GM23248 (cell line): ENCODE results near the gene CDH4. TPM values are rescaled to one million over a fixed set of nuclear protein-coding genes. Genes with fewer than 3 reads are reported as not detected.

Experiments used
- DNase-seq: peaks from one replicate; pipeline ENCODE4 v3.0.0-alpha.2; 2015
- H2AFZ ChIP-seq: fragments of 200-600 bp; sonication (generic); 2 replicates; pipeline ENCODE4 v1.6.1; 2016; ENCODE audit warnings: antibody characterized with exemption
- H3F3A ChIP-seq: fragments of 200-600 bp; sonication (generic); 2 replicates; pipeline ENCODE4 v1.6.1; 2016; ENCODE audit warnings: mild to moderate bottlenecking, antibody characterized with exemption, mixed run types; ENCODE audit not compliant: insufficient read depth
- H3K27ac ChIP-seq: fragments of 200-600 bp; sonication (generic); 2 replicates; pipeline ENCODE4 v1.5.1; 2016; ENCODE audit warnings: mild to moderate bottlenecking
- H3K27me3 ChIP-seq: fragments of 200-600 bp; sonication (generic); replicated peaks from 2 replicates; pipeline ENCODE4 v1.6.1; 2016; ENCODE audit warnings: mild to moderate bottlenecking; ENCODE audit not compliant: insufficient read depth
- H3K36me3 ChIP-seq: fragments of 200-600 bp; sonication (generic); 2 replicates; pipeline ENCODE4 v1.6.1; 2016; ENCODE audit warnings: low read depth, mild to moderate bottlenecking
- H3K4me1 ChIP-seq: fragments of 200-600 bp; sonication (generic); 2 replicates; pipeline ENCODE4 v1.6.1; 2016; ENCODE audit warnings: mild to moderate bottlenecking; ENCODE audit not compliant: insufficient read depth
- H3K4me2 ChIP-seq: fragments of 200-600 bp; sonication (generic); one replicate; pipeline ENCODE4 v1.6.1; 2016; ENCODE audit warnings: mild to moderate bottlenecking; ENCODE audit not compliant: unreplicated experiment
- H3K4me3 ChIP-seq: fragments of 200-600 bp; sonication (generic); 2 replicates; pipeline ENCODE4 v1.5.1; 2016; ENCODE audit warnings: mild to moderate bottlenecking
- H3K79me2 ChIP-seq: fragments of 200-600 bp; sonication (generic); 2 replicates; pipeline ENCODE4 v1.6.1; 2016; ENCODE audit warnings: mild to moderate bottlenecking; ENCODE audit not compliant: insufficient read depth
- H3K9ac ChIP-seq: fragments of 200-600 bp; sonication (generic); 2 replicates; pipeline ENCODE4 v1.6.1; 2016; ENCODE audit warnings: mild to moderate bottlenecking
- H3K9me2 ChIP-seq: fragments of 200-600 bp; sonication (generic); 2 replicates; pipeline ENCODE4 v1.6.1; 2016; ENCODE audit warnings: mixed run types, mild to moderate bottlenecking, moderate library complexity; ENCODE audit not compliant: insufficient read depth
- H3K9me3 ChIP-seq: fragments of 200-600 bp; sonication (generic); one replicate; pipeline ENCODE4 v1.6.1; 2017; ENCODE audit warnings: low read depth
- H4K20me1 ChIP-seq: fragments of 200-600 bp; sonication (generic); 2 replicates; pipeline ENCODE4 v1.6.0; 2016; ENCODE audit not compliant: insufficient read depth
- EZH2 ChIP-seq: fragments of 200-600 bp; sonication (generic); IDR thresholded peaks from 2 replicates; pipeline ENCODE4 v1.6.1; 2018; ENCODE audit warnings: antibody characterized with exemption, mild to moderate bottlenecking; ENCODE audit not compliant: insufficient read depth, poor library complexity, severe bottlenecking
- EZH2phosphoT487 ChIP-seq: fragments of 200-600 bp; sonication (generic); IDR thresholded peaks from 2 replicates; pipeline ENCODE4 v1.6.1; 2018; ENCODE audit warnings: antibody characterized with exemption, moderate library complexity, mild to moderate bottlenecking, low read depth; ENCODE audit not compliant: insufficient read depth
- WGBS, 2 experiments: methylation state at CpG; one replicate each; pipeline ENCODE4 v1.1.6; 2015 to 2017; ENCODE audit warnings: low lambda C conversion rate in 2 of 2, low coverage in 1 of 2; ENCODE audit errors: missing lambda C conversion rate in 2 of 2; 5-methylcytosine and 5-hydroxymethylcytosine counted together
- in situ Hi-C: fragments of 300-500 bp; cut with MboI; formaldehyde crosslinking; loops from 2 replicates; pipeline ENCODE4 v1.15.0; 2020
- polyA plus RNA-seq: library from polyadenylated mRNA; unstranded; fragments of >200 nt; fragmentation: Nextera tagmentation; extraction: Ambion mirVana; gene quantifications from 2 replicates; pipeline ENCODE4 v1.2.1, GENCODE V29; 2016
- total RNA-seq: library from RNA; depleted of rRNA; stranded (reverse); fragments of >200 nt; shearing (Covaris generic); gene quantifications from 2 replicates; pipeline ENCODE4 v1.2.3, GENCODE V29; 2014

CDH4 gene
- total and polyA plus RNA-seq, 2 experiments from 2014 or later: 1.1 to 3.9 TPM

DNA sequence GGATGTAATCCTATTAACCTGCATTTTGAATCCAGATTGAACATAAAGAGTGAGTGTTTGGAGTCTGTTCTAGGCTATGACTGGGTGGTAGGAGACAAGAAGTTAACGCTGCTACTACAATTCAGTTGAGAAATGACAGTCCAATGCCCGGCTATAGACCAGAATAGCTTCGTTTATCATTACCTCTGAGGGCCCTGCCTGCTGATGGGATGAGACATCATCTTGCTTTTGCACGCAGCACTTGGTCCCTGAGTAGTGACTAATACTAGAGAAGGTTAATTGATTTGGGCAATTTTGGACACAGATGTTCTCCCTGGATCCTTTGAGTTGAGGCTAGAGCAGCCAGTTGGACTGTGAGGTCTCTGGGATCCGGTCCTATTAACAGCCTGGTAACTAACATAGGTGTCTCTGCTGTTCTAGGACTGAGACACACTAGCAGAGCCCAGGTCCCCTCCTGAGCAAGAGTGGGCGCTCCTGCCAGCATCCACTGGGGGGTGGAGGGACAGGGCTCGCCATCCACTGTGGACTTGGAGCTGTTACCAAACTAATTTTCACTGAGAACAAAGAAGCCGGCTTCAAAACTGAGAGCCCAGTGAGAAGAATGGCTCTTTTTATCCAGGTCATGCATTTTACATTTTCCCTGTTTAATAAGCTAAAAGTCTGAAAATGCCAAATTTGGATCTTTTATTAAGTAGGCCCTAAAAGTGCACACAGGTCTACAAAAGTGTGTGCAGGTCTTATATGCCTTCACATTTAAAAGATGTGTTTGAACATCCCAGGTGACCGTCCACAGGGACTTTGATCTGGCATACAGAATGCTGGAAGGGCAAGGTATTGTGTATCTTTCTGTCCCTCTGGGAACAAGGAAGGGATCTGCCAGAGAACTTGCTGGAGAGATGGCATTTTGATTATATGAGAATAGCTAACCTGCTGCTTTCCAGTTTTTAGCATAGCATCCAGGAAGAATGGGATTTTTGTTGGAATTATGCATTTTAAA lies 212.5 kb downstream of the CDH4 start:
- TF ChIP-seq EZH2phosphoT487 (no peak), EZH2 (no peak)
- peak; percentile 11 for DNase-seq
- Histone ChIP-seq H3K4me1 (no peaks in the 10 kb centered on the region), H3K27ac (no peak overlapping the region), H3K9me3 (no peaks in the 10 kb centered on the region), H4K20me1 (no peaks in the 10 kb centered on the region), H3K9ac (no peak overlapping the region), H3F3A (no peaks in the 10 kb centered on the region), H3K79me2 (no peaks in the 10 kb centered on the region), H3K27me3 (no peaks in the 10 kb centered on the region), H3K36me3 (no peaks in the 10 kb centered on the region), H3K4me3 (no peak overlapping the region), H3K4me2 (no peak overlapping the region), H2AFZ (no peak overlapping the region), H3K9me2 (no peaks in the 10 kb centered on the region)
- in situ Hi-C loops: no loop called here
- 39% methylated on average over 9 of the region's 9 CpGs for WGBS, 2 experiments

DNA sequence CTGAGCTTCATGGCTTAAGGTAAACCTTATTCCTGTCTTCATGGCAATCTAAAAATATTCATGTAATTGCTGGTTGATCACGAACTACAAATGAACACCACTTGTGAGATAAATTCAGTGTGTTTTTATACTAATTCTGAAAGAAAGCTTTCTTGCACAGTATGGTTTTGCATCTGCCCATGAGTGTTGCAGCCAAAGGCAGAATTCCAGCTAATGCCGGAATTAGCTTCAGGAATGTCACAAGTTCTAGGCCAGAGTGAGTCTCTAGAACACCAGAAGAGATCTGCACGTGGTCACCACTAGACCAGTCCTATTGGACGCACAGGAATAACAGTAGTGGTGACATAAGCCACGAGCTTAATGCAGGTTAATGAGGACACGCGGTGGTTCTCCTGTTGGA lies 223.7 kb downstream of the CDH4 start:
- Histone ChIP-seq H3K27ac (no peak overlapping the region), H3K4me1 (no peaks in the 10 kb centered on the region), H4K20me1 (no peaks in the 10 kb centered on the region), H3K9me2 (no peaks in the 10 kb centered on the region), H3K79me2 (no peaks in the 10 kb centered on the region), H3F3A (no peaks in the 10 kb centered on the region), H3K4me2 (no peak overlapping the region), H3K36me3 (no peaks in the 10 kb centered on the region), H3K9me3 (no peaks in the 10 kb centered on the region), H2AFZ (no peak overlapping the region), H3K27me3 (no peaks in the 10 kb centered on the region), H3K9ac (no peak overlapping the region), H3K4me3 (no peak overlapping the region)
- no peak for DNase-seq
- in situ Hi-C loops: no loop called here
- no peak for TF ChIP-seq EZH2phosphoT487
- TF ChIP-seq EZH2: no peak
- WGBS, 2 experiments: 28 to 35% methylated on average over 7 of the region's 7 CpGs

DNA sequence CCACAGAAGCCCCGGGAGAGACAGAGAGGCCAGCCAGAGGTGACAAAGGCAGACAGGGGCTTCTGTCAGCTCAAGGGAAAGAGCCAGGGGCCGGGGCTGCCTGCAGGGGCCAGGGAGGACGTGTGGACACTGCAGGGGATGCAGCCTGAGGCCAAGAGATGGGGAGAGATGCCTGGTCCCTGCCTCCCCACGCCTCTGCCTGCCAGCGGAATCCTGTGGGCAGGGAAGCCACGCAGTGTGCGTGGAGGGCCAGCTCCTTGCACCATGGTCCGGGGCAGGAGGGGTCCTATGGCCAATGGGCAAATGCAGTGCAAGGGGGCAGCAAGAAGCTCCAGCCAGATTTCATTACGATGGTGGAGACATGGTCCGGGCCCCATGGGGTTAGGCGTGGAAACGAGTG lies 224.9 kb downstream of the CDH4 start:
- no peaks in the 10 kb centered on the region for H3K9me3 ChIP-seq
- no peak overlapping the region for H3K4me2 ChIP-seq
- WGBS, 2 experiments: 33 to 38% methylated on average over 11 to 12 of the region's 12 CpGs
- H3K9ac ChIP-seq: no peak overlapping the region
- no peak for DNase-seq
- no peaks in the 10 kb centered on the region for H3K36me3 ChIP-seq
- TF ChIP-seq EZH2 (no peak), EZH2phosphoT487 (no peak)
- H2AFZ ChIP-seq: no peak overlapping the region
- H3F3A ChIP-seq: no peaks in the 10 kb centered on the region
- in situ Hi-C loops: no loop called here
- H4K20me1 ChIP-seq: no peaks in the 10 kb centered on the region
- H3K4me1 ChIP-seq: no peaks in the 10 kb centered on the region
- H3K9me2 ChIP-seq: no peaks in the 10 kb centered on the region
- H3K79me2 ChIP-seq: no peaks in the 10 kb centered on the region
- no peaks in the 10 kb centered on the region for H3K27me3 ChIP-seq
- H3K4me3 ChIP-seq: no peak overlapping the region
- no peak overlapping the region for H3K27ac ChIP-seq

DNA sequence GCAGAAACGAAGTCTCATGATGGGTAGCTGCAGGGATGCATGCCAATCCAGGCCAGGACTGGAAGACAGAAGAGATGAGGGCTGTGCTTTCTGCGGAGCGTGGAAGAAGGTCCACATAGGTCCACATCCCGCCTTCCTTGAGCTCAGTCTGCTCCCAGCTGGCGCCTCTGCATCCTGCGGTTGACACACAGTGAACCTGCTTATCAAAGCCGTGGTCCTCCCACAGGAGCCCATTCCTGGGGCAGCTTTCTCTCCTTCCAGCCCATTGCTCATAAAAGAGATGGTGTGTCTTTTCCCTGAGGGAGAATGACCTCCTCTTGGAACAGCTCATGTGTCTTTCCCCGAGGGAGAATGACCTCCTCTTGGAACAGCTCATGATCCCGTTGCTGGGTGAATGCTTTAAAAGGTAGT lies 225.4 kb downstream of the CDH4 start:
- Histone ChIP-seq H3K4me1 (no peaks in the 10 kb centered on the region), H3K4me2 (no peak overlapping the region), H3K9me2 (no peaks in the 10 kb centered on the region), H3K27me3 (no peaks in the 10 kb centered on the region), H2AFZ (no peak overlapping the region), H4K20me1 (no peaks in the 10 kb centered on the region), H3K9me3 (no peaks in the 10 kb centered on the region), H3F3A (no peaks in the 10 kb centered on the region), H3K79me2 (no peaks in the 10 kb centered on the region), H3K27ac (no peak overlapping the region), H3K9ac (no peak overlapping the region), H3K36me3 (no peaks in the 10 kb centered on the region), H3K4me3 (0 out of 2 replicates have a peak overlapping the region, but pooled peaks have one; percentile 15)
- TF ChIP-seq EZH2phosphoT487: no peak
- TF ChIP-seq EZH2: no peak
- DNase-seq: peak; percentile 28
- in situ Hi-C loops: no loop called here
- 25 to 37% methylated on average over 9 of the region's 9 CpGs for WGBS, 2 experiments

DNA sequence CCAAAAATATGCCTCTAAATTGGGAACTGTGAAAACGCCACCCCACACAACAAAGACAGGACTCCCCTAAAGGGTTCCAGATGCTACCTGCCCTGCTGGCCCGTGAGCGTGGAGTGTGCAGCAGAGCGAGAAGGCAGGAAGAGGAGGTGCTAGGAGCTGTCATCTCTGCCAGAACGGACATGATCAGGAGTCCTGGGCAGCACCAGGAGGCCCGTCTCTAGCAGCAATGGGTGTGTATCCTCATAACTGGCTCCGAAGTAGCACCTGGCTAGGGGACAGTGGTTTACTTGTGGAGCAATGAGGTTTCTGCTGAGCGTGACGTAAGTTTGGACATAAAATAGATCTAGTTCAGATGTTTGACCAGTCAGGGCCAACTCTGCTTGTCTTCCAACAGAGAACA lies 226.0 kb downstream of the CDH4 start:
- H3K4me2 ChIP-seq: no peak overlapping the region
- no peaks in the 10 kb centered on the region for H3K36me3 ChIP-seq
- H3F3A ChIP-seq: no peaks in the 10 kb centered on the region
- peak; percentile 10 for DNase-seq
- H3K9ac ChIP-seq: no peak overlapping the region
- H4K20me1 ChIP-seq: no peaks in the 10 kb centered on the region
- H3K9me2 ChIP-seq: no peaks in the 10 kb centered on the region
- H3K9me3 ChIP-seq: no peaks in the 10 kb centered on the region
- TF ChIP-seq EZH2 (no peak), EZH2phosphoT487 (no peak)
- no peaks in the 10 kb centered on the region for H3K79me2 ChIP-seq
- 0 out of 2 replicates have a peak overlapping the region, but pooled peaks have one; percentile 15 for H3K4me3 ChIP-seq
- H2AFZ ChIP-seq: no peak overlapping the region
- H3K27ac ChIP-seq: no peak overlapping the region
- 6% methylated on average over 9 of the region's 9 CpGs for WGBS, 2 experiments
- in situ Hi-C loops: no loop called here
- H3K4me1 ChIP-seq: no peaks in the 10 kb centered on the region
- H3K27me3 ChIP-seq: no peaks in the 10 kb centered on the region
